Heart left ventricle (tissue), 13 donors: ENCODE measurements around the gene LRP1B.

Experiments
- POLR2A ChIP-seq, 2 donors: fragments of 450-650 bp; IDR thresholded peaks; one replicate each; pipeline ENCODE4 v1.6.1; 2017; ENCODE audit warnings: antibody characterized with exemption in 2 of 2, mild to moderate bottlenecking in 2 of 2, moderate library complexity in 2 of 2
- TF ChIP-seq, protein P1 (sequence below), 12 donors: fragments of 200-600 bp; sonication (generic) in 4 of 12; IDR thresholded peaks; one replicate each; pipeline versions ENCODE4 v1.5.0 to v1.8.0; 2018 to 2022; ENCODE audit warnings: antibody characterized with exemption in 12 of 12, mild to moderate bottlenecking in 5 of 12
- donor health status: ischemic (EF 13 %, LVEDD 7.1; RV severe dilation, severe dysfunction).
- donor health status: DM: no; HTN: yes; CAD: no.
- donor health status: DM: no; HTN: no; CAD: no.
- donor health status: ischemic (EF 25% LVEDD 6.9; RV normal size, moderate dysfunction).
- donor health status: ischemic (EF 25% LVEDD 5.7; RV mildly dilated, moderate dysfunction).
- donor health status: ischemic (EF 35%, LVEDD 5.7; RV mildly dilated, moderate dysfunction).
- donor health status: nonischemic (EF 11% LVEDD 7.7; RV severe dilation, severe dysfunction).
- donor health status: DM: yes; HTN: yes; CAD: no.
- donor health status: PGD.
- donor health status: ischemic (EF 29% LVEDD 5.4; RV normal size, mild dysfunction).
- donor health status: nonischemic (EF 23%, LVEDD 6.1; RV moderate dilation, normal function).

DNA sequence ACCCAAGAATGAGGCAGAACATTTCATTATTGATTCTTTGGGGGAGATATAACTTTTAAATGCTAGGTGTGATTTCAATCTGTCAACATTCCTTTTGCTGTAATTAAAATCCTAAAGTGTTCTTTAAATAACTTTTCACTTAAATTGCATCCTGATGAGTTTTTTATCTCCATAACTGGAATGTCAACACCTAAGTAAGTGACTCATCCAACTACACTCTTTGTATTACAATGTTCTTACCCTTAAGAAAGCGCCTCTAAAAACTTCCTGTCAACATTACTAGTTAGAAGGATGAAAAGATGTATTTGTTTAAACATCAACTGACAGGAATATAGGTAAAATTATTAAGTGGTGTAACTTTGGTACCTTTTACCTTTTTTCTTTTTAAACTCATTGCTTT is 1657.0 kb downstream of the LRP1B start:
- TF ChIP-seq, protein P1, sequence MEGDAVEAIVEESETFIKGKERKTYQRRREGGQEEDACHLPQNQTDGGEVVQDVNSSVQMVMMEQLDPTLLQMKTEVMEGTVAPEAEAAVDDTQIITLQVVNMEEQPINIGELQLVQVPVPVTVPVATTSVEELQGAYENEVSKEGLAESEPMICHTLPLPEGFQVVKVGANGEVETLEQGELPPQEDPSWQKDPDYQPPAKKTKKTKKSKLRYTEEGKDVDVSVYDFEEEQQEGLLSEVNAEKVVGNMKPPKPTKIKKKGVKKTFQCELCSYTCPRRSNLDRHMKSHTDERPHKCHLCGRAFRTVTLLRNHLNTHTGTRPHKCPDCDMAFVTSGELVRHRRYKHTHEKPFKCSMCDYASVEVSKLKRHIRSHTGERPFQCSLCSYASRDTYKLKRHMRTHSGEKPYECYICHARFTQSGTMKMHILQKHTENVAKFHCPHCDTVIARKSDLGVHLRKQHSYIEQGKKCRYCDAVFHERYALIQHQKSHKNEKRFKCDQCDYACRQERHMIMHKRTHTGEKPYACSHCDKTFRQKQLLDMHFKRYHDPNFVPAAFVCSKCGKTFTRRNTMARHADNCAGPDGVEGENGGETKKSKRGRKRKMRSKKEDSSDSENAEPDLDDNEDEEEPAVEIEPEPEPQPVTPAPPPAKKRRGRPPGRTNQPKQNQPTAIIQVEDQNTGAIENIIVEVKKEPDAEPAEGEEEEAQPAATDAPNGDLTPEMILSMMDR (IDR thresholded peaks at IDR 0.05): no peak
- TF ChIP-seq POLR2A (IDR thresholded peaks at IDR 0.05): no peak
